Right lobe of liver (tissue), 4 donors: ENCODE results near the gene ATXN10.

ENCODE experiments used
- POLR2A ChIP-seq: fragments of 450-650 bp; IDR thresholded peaks from one replicate; pipeline ENCODE4 v1.6.1; 2017; ENCODE audit warnings: antibody characterized with exemption, mild to moderate bottlenecking
- TF ChIP-seq, protein P1 (sequence below), 4 donors: fragments of 200-600 bp in 3 of 4; fragments of 450-650 bp in 1 of 4; IDR thresholded peaks; one replicate each; pipeline versions ENCODE4 v1.5.1 to v1.8.0; 2016 to 2022; ENCODE audit warnings: antibody characterized with exemption in 4 of 4, mild to moderate bottlenecking in 2 of 4
- donor health status: DM: no; HTN: no; CAD: no.
- donor health status: DM: no; HTN: no; CAD: no.
- donor health status: DM: no; HTN: yes; CAD: no.

DNA sequence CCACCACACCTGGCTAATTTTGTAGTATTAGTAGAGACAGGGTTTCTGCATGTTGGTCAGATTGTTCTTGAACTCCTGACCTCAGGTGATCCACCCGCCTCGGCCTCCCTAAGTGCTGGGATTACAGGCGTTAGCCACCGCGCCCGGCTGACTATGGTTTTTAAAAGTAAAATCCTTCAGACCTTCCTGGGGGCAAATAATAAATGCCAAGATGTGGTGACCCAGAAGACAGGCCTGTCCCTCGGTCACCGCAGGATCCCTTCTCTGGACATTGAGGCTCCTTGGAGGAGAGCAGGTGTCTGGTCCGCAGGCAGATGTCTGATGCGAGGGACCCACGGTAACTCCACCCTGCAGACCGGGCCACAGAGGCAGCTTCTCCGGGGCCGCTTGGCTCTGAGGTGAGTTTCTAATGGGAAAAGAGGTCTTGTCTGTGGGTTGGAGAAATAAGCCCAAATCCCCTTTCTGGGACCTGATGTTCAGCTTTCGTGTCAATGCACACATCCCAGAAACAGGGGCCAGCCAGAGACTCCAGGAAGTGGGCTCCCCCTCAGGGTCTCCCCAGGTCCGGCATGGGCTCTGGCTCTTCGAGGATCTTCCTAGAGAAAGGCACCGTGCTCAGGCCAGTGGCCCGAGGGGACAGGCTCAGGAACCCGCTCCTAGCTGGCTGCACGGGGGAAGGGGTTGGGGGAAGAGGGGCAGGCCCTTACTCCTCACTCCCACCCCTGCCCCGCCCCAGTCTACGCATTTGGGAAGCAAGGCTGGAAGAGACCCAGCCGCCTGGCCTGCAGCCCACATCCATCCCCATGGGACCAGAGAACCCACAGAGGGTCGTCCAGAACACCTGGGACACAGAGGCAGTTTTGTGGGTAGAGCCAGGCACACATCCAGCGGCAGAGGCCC is 204.8 kb downstream of the ATXN10 start:
- TF ChIP-seq, protein P1, sequence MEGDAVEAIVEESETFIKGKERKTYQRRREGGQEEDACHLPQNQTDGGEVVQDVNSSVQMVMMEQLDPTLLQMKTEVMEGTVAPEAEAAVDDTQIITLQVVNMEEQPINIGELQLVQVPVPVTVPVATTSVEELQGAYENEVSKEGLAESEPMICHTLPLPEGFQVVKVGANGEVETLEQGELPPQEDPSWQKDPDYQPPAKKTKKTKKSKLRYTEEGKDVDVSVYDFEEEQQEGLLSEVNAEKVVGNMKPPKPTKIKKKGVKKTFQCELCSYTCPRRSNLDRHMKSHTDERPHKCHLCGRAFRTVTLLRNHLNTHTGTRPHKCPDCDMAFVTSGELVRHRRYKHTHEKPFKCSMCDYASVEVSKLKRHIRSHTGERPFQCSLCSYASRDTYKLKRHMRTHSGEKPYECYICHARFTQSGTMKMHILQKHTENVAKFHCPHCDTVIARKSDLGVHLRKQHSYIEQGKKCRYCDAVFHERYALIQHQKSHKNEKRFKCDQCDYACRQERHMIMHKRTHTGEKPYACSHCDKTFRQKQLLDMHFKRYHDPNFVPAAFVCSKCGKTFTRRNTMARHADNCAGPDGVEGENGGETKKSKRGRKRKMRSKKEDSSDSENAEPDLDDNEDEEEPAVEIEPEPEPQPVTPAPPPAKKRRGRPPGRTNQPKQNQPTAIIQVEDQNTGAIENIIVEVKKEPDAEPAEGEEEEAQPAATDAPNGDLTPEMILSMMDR (IDR thresholded peaks at IDR 0.05), result no peak
- no peak for TF ChIP-seq POLR2A
